Omental fat pad (tissue), 4 donors: ENCODE measurements around the gene PTGES. TPM values are rescaled to one million over a fixed set of nuclear protein-coding genes. Genes with fewer than 3 reads are reported as not detected.

Source experiments
- ATAC-seq: fragments of 150-250 bp; one replicate; pipeline ENCODE4 v1.9.1; 2016; ENCODE audit warnings: mild to moderate bottlenecking, moderate library complexity; ENCODE audit not compliant: low FRiP score
- DNase-seq: peaks from one replicate; pipeline ENCODE4 v3.0.0-alpha.2; 2019; ENCODE audit warnings: low spot score
- total RNA-seq, 4 donors: library from RNA; depleted of rRNA; stranded (reverse); fragments of >200 nt; gene quantifications; one replicate each; pipeline ENCODE4 v1.1.0, GENCODE V29; 2016
- TF ChIP-seq, protein P1 (sequence below), 3 donors: fragments of 450-650 bp; IDR thresholded peaks; one replicate each; pipeline ENCODE4 v1.5.1; 2016 to 2017; ENCODE audit warnings: antibody characterized with exemption in 3 of 3, mild to moderate bottlenecking in 3 of 3, moderate library complexity in 2 of 3

The PTGES gene
- total RNA-seq, 4 donors from 2014 or later: 4.2 to 12.4 (median 8.9) TPM

DNA sequence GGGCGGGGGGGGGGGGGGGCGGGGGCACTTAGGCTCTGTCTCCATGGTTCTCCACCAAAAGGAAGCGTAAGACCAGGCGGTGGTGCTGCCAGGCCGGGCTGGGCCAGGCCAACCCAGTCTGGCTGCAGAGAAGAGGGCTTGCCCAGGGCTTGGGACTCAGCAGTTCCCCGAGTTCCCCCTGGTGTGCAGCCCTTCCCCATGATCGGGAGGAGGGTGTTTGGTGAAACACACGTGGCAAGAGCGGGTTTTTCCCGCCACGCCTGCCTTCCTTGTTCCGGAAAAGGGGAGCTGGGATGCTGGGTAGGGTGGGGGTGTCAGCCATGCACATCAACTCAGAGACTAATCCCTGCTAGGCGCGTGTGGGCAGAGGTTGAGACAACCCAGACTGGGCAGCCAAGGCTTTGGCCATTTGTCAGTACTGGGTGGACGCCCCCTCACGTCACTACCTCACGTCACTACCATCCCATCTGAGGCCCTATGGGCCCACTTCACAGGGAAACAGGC is 54.5 kb downstream of the PTGES start:
- ATAC-seq (peak; percentile 51), DNase-seq (peak; percentile 35)
- TF ChIP-seq, protein P1, sequence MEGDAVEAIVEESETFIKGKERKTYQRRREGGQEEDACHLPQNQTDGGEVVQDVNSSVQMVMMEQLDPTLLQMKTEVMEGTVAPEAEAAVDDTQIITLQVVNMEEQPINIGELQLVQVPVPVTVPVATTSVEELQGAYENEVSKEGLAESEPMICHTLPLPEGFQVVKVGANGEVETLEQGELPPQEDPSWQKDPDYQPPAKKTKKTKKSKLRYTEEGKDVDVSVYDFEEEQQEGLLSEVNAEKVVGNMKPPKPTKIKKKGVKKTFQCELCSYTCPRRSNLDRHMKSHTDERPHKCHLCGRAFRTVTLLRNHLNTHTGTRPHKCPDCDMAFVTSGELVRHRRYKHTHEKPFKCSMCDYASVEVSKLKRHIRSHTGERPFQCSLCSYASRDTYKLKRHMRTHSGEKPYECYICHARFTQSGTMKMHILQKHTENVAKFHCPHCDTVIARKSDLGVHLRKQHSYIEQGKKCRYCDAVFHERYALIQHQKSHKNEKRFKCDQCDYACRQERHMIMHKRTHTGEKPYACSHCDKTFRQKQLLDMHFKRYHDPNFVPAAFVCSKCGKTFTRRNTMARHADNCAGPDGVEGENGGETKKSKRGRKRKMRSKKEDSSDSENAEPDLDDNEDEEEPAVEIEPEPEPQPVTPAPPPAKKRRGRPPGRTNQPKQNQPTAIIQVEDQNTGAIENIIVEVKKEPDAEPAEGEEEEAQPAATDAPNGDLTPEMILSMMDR (IDR thresholded peaks at IDR 0.05): no peak

DNA sequence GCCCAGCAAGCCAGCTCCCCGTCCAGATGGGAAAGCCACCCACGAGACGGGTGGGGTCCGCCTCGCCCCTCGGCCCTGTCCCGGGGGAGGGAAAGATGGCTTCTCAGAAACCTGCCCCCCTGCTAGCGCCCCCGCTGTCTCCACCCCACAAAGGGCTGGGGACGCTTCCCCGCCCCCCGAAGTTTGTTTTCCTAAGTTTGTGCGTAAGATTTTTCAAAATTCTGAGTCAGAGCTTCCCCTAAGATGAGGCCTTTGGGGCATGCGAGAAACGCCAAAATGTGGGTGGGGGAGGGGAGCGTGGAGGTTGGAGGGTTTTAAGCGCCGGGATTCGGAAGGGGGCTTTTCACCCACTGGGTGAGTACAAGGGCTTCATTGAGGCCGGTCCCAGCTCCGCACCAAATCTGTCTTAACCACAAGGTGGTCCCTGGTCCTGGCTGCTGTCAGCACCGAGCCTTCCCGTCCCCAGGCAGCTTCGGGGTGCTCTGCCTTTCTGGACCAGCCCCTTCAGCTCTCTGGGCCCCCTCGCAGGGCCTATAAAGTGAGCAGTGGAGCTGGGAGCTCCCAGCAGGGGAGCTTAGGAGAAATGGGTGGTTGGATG is 55.1 kb downstream of the PTGES start:
- peak; percentile 72 for ATAC-seq

DNA sequence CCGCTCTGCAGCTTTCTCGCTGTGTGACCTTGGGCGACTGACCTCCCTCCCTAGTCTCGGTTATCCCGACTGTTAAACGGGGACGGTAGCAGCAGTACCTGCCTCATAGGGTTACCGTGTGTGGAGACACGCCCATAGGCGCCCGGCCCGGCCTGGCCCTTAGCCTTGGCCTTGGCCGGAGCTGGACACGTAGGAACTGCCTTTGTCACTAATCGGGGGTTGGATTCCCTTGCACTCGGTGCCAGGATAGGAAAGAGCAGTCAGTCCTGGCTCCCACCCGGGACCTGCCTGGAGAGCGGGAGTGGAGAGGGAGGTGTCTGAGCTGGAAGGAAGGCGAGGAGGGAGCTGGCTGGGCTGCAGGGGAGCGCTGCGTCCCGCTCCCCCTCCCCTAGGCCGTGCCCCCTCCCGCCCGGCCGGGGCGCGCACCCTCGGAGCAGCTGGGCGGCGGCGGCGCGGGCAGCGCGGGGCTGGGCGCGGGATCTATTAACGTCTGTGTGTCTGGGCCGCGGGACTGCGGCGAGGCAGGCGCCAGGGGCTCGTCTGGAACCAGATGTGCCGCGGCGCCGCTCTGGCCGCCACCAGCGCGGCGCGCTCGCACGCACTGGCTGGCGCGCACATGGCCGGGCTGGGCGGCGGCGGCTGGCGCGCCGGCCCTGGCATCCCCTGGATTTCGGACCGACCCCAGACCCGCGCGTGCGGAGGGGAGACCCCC is 55.7 kb downstream of the PTGES start:
- ATAC-seq (peak; percentile 53), DNase-seq (no peak)
- TF ChIP-seq, protein P1 (IDR thresholded peaks at IDR 0.05): no peak

More for the DNA sequence above, 55.1 kb downstream of the PTGES start:
- DNase-seq: peak; percentile 28
- TF ChIP-seq, protein P1 (IDR thresholded peaks at IDR 0.05): no peak

DNA sequence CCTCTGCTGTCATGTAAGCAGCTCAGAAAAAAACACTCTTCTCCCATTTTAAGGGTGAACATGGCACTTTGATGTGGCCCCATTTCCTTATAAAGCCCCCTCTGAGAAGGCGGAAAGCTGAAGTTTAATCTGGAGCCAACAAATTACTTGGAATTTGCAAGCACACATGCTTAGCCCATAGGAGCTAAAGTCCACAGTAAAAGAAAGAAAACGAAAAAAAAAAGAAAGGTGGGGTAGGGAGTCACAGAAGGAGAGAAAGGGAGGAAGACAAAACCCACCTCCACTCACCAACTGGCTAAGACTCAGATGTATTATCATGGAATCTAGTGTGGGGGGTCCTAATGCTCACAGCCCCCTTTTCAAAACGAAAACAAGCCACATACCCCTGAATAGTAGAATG is 57.0 kb downstream of the PTGES start:
- no peak for DNase-seq
- ATAC-seq: no peak
- TF ChIP-seq, protein P1 (IDR thresholded peaks at IDR 0.05): no peak

DNA sequence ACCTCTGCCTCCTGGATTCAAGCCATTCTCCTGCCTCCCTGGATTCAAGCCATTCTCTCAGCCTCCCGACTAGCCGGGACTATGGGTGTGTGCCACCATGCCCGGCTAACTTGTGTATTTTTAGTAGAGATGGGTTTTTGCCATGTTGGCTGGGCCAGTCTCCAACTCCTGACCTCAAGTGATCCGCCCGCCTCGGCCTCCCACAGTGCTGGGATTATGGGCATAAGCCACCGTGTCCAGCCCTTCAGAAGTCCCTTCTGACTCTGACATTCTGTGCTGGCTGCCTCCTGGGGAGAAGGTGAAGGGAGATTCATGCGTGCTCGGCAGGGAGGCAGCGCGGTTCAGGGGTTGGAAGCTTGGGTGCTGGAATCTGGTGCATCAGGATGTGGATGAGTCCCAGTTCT is 58.6 kb downstream of the PTGES start:
- TF ChIP-seq, protein P1 (IDR thresholded peaks at IDR 0.05): no peak
- ATAC-seq (no peak), DNase-seq (no peak)

DNA sequence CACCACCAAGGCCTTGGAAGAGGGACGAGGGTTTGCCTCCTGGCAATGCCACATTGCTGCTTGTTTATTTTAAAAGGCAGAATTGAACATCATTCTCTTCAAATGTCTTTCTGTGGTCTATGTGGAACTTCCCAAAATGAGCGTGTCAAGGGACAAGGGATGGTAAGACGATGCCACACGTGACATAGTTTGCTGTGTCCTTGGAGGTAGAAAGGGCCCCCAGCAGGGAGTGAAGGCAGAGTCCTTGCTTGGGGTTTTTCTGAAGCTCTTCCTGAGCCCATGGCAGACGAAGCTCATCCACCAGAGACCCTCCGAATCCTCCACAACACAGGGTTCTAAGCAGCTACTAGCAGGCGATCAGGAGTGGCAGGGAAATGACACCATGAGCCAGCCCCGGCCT is 59.1 kb downstream of the PTGES start:
- TF ChIP-seq, protein P1 (IDR thresholded peaks at IDR 0.05): no peak

DNA sequence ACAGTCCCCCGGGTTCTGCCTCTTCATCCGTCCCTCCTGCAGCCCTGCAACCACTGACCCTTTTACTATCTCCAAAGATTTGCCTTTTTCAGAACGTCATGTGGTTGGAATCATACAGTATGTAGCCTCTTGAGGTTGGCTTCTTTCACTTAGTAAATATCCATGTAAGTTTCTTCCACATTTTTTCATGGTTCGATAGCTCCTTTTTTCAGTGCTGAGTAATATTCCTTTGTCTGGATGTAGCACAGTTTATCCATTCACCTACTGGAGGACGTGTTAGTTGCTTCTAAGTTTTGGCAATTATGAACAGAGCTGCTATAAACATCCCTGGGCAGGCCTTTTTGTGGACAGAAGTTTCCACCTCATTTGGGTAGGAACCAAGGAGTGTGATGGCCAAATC is 60.3 kb downstream of the PTGES start:
- DNase-seq (no peak), ATAC-seq (no peak)
- TF ChIP-seq, protein P1 (IDR thresholded peaks at IDR 0.05): no peak

More for the DNA sequence above, 59.1 kb downstream of the PTGES start:
- ATAC-seq (no peak), DNase-seq (no peak)
